SU-DHL-6 (cell line): ENCODE measurements around the gene PLD3.

Experiments used
- EZH2phosphoT487 ChIP-seq: fragments of 200-600 bp; sonication (generic), shearing (Covaris generic); conservative IDR thresholded peaks from 2 replicates; pipeline ENCODE4 v1.6.1; 2018; ENCODE audit warnings: mild to moderate bottlenecking, antibody characterized with exemption, low read length, moderate library complexity, mixed read lengths
- TF ChIP-seq, protein P1 (sequence below): fragments of 200-600 bp; sonication (generic); IDR thresholded peaks from one replicate; pipeline ENCODE4 v1.5.1; 2017; ENCODE audit warnings: antibody characterized with exemption, mild to moderate bottlenecking, low read length, moderate library complexity; ENCODE audit not compliant: insufficient read depth, poor library complexity, severe bottlenecking

DNA sequence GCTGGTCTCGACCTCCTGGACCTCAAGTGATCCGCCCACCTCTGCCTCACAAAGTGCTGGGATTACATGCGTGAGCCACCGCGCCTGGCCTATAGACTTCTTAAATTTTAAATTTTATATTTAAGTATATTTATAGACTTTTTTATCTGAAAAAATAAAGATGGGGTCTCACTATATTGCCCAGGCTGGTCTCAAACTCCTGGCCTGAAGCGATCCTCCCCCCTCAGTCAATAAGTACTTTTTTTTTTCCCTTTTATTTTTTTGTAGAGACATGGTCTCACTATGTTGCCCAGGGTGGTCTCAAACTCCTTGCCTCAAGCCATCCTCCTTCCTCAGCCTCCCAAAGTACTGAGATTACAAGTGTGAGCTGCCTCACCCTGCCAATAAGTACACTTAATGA is 75.4 kb downstream of the PLD3 start:
- TF ChIP-seq, protein P1, sequence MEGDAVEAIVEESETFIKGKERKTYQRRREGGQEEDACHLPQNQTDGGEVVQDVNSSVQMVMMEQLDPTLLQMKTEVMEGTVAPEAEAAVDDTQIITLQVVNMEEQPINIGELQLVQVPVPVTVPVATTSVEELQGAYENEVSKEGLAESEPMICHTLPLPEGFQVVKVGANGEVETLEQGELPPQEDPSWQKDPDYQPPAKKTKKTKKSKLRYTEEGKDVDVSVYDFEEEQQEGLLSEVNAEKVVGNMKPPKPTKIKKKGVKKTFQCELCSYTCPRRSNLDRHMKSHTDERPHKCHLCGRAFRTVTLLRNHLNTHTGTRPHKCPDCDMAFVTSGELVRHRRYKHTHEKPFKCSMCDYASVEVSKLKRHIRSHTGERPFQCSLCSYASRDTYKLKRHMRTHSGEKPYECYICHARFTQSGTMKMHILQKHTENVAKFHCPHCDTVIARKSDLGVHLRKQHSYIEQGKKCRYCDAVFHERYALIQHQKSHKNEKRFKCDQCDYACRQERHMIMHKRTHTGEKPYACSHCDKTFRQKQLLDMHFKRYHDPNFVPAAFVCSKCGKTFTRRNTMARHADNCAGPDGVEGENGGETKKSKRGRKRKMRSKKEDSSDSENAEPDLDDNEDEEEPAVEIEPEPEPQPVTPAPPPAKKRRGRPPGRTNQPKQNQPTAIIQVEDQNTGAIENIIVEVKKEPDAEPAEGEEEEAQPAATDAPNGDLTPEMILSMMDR, result no peak
- TF ChIP-seq EZH2phosphoT487, result no peak
